GM12891 (cell line): ENCODE data around the gene CMTM3.

Experiments used
- PAX5 ChIP-seq: IDR thresholded peaks from 2 replicates; pipeline ENCODE4 v1.6.1; 2011; ENCODE audit warnings: low read length, moderate library complexity, mild to moderate bottlenecking; ENCODE audit not compliant: insufficient read depth, severe bottlenecking
- POLR2A ChIP-seq: IDR thresholded peaks from 2 replicates; pipeline ENCODE4 v1.6.1; 2011; ENCODE audit warnings: low read depth, low read length, control low read depth
- POLR2AphosphoS5 ChIP-seq: IDR thresholded peaks from 2 replicates; pipeline ENCODE4 v1.6.1; 2011; ENCODE audit warnings: low read depth, low read length, control low read depth
- POU2F2 ChIP-seq: IDR thresholded peaks from 2 replicates; pipeline ENCODE4 v1.6.1; 2011; ENCODE audit warnings: low read depth, mild to moderate bottlenecking, control low read depth, low read length, moderate library complexity
- SPI1 ChIP-seq: IDR thresholded peaks from 2 replicates; pipeline ENCODE4 v1.6.1; 2011; ENCODE audit warnings: low read depth, low read length, control low read depth
- TAF1 ChIP-seq: IDR thresholded peaks from 2 replicates; pipeline ENCODE4 v1.6.1; 2011; ENCODE audit warnings: low read depth, low read length, control low read depth

DNA sequence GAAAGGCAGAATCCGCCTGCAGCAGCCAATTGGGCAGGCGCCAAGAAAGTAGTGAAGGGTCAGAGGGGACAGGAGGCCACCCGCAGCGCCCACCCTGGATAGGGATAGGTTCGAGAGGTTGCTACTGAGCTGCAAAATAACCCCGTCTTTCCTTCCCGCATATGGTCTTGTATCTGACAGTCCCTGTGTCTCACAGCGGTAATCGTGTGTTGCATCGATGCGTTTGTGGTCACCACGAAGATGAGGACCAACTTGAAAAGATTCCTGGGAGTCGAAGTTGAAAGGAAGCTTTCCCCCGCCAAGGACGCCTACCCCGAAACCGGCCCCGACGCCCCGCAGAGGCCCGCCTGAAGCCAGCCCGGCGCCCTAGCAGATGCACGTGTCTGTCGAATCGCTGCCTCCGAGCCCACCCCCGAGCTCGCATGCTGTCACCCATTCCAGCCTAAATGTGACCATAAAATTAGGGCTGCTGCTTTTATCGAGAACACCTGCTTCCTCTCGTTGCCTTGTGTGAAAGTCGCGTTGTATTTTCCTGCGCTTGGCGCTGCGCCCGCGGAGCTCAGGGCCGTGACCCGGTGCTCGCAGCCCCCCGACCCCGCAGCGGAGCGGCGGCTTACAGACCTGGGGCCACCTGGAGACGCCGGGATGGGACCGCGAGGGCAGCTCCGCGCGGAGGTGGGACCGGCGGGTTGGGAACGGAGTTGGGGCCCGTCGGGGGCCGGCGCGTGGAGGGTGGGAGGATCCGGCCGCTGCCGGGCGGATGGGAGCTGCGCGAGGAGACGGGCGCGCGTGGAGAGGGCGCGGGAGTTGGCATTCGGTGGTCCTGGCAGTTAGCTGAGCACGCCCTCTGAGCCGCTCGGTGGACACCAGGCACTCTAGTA lies 25.6 kb upstream of the CMTM3 start, which contains the start of gene CMTM2:
- TF ChIP-seq POLR2A (no peak), TAF1 (no peak), POLR2AphosphoS5 (no peak), POU2F2 (no peak), PAX5 (no peak), SPI1 (no peak)
